GM21723 (cell line): ENCODE results near the gene ANXA8L1.
"Not testable (repeated sequence)": the region's sequence is repeated elsewhere in the genome, so short reads cannot be mapped to it uniquely, and the experiment has no call there.

Experiments used
- ATAC-seq: cut with Tn5 transposase; IDR thresholded peaks from one replicate; pipeline ENCODE4 v1.9.1; 2021; ENCODE audit warnings: mild to moderate bottlenecking, moderate library complexity; ENCODE audit not compliant: unreplicated experiment

ANXA8L1 gene

DNA sequence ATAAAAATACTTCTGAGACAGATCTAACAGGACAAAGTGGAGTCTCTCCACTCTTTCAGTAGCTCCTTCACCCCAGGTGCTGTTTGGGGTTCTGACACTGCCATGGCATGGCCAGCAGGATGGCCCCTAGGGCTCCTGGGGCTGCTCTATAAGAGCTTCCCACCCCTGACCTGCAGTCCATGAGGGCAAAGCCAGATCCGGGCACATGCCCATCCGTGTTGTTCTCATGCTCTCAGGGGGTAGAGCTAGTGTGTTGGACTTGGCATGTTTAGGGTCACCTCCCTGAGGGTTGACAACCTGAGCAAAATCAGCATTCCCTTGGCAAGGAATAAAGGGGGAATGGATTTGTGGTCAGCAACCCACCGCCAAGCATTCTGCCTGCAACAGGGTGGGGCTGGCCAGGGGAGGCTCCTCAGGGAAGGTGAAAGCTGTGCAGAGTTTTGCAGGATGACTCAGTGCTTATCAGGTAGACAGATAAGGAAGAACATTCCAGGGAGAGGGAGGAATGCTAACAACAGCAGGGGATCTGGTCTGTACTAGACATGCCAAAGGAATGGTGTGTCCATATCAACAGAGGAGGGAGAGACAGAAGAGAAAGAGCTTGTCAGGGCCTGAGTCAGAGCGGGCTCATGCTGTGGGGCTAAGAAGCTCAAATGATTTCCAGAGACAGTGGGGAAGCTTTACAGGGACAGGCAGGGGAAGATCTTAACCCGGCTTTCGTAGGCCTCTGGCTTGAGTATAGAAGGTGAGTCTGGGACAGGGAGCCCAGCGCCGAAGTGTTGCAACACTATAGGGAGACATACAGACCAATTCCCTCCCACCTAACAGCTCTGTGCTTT is 21.1 kb downstream of the ANXA8L1 start:
- not testable (repeated sequence) for ATAC-seq

DNA sequence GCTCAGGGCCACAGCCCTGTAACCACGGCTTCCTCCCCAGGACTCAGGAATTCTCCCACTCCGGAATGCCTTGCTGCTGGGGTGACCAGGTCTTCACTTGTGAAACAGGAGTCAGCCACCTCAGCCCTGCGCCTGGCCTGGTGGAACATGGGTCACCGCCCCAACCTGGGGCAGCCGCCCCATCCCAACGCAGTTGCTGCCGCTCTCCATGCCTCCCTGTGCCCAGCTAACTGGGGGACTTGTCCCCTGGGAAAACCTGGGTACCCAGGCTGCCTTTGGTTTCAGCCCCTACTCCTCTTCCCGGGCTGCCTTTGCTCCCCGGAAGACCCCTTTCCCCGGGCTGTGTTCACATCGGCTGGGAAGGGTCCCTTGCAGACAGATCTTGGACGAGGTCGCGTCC is 22.2 kb downstream of the ANXA8L1 start:
- ATAC-seq, result not testable (repeated sequence)

DNA sequence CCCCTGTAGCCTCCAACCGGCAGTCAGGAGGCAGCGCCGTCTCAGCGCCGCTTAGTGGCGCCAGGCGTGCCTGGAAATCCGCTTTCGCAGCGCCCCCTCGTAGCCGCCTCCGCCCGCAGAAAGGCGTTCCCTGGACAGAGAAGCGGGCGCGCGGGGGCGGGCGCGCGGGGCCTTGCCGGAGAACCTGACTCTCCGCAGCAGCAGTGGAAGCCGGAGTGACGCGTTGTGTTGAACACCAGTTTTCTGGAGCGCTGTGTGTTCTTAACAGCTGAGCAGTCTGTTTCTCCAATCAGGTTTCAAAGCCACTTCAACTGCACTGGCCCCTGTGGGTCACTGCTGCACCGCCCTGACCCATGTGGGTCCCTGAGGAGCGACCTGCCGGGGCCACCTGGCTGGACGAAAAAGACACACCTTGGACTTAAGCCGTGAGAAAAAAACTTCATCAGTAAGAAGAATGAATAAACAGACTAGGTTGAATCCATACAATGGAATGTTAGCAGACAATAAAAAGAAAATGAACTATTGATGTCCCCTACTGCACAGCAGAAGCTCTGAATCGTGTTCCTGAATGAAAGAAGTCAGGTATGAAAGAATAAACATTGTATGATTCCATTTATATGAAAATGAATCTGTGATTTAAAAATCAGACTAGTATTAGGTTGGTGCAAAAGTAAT is 22.8 kb downstream of the ANXA8L1 start:
- peak; percentile 56 for ATAC-seq

DNA sequence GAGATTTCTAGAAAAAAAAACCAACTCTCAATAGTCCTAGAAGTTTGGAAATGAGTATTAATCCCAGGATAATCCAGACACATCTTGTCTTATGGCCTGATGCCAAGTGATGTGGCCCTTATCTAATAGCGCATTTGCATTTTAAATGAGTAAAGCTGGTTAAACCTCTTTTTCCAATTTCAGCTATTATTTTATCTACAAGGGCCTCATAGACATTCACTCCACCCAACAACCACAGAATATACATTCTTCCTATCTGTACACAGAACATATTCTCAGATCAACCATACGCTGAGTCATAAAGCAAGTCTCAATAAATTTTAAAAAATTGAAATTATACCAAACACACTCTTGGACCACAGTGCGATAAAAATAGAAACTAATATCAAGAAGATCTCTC is 34.0 kb downstream of the ANXA8L1 start:
- not testable (repeated sequence) for ATAC-seq

DNA sequence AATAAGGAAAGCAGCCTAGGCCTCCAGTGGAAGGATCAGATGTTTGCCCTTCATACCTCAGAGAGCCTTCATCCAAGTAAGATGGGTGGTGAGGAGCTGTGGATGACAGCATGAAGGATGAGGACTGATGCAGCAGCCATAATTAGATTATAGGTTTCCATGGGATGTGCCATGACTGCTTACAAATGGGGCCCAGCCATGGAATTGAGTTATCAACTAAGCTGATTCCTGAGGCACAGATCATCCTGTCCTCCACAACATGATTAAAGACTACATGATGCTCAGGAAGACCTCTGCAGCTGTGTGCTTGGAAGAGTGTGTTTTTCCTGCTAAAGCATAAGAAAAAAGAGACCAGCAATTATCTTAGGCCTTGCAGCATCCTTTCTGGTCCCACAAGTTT is 35.5 kb downstream of the ANXA8L1 start:
- not testable (repeated sequence) for ATAC-seq

DNA sequence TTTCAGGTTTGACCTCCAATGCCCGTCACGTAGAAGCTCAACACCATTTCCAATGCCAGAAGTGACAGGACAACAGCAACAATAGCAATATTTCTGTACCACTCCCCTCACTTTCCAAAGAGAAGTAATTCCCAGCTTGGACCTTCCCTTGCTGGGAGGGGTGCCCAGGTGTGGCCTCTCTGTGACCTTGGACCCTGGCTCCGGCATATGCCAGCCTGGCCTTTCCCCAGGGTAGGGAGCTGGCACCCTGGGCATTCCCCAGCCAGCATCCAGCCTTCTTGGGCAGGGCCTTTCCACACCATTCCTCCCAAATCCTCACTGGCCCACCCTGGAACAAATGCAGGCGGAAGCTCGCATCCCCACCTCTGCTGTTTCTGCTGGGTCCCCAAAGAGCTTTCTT is 37.1 kb downstream of the ANXA8L1 start:
- not testable (repeated sequence) for ATAC-seq

DNA sequence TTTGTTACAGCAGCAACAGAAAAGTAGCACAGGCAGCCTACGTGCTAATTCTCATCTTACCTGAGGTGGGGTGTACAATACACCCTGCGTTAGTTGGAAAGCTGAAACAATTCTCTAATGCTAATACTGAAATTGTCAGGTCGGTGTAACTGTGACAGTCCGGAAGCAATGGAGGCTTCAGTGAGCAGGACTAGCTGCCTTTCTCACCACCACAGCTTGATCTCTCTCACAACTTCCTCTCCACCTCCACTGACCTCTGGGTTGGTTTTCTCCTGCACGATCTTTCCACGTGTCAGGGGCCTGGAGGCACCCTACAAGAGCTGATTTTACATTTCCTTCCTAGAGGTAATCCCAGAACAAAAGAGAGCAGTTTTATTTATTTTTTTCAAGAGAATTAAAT is 39.7 kb downstream of the ANXA8L1 start:
- ATAC-seq, result not testable (repeated sequence)

DNA sequence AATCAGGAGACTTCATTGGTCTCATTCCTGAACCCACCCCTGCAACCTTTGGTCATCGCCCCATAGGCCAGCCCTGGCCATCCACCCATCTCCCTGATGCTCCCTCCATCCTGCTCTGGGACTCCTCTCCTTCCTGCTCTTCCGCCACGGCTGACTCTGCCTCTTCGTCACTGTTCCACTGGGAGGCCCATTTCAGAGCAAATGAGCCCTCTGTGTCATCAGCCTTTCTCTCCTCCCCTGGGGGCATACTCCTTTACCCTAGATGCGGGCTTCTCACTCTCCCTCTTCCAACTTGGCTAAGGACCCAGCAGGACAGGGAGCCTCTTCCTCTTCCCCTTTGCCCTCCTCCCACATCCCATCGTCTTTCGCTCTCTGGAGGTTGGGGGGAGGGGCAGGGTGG is 42.7 kb downstream of the ANXA8L1 start:
- ATAC-seq, result not testable (repeated sequence)

DNA sequence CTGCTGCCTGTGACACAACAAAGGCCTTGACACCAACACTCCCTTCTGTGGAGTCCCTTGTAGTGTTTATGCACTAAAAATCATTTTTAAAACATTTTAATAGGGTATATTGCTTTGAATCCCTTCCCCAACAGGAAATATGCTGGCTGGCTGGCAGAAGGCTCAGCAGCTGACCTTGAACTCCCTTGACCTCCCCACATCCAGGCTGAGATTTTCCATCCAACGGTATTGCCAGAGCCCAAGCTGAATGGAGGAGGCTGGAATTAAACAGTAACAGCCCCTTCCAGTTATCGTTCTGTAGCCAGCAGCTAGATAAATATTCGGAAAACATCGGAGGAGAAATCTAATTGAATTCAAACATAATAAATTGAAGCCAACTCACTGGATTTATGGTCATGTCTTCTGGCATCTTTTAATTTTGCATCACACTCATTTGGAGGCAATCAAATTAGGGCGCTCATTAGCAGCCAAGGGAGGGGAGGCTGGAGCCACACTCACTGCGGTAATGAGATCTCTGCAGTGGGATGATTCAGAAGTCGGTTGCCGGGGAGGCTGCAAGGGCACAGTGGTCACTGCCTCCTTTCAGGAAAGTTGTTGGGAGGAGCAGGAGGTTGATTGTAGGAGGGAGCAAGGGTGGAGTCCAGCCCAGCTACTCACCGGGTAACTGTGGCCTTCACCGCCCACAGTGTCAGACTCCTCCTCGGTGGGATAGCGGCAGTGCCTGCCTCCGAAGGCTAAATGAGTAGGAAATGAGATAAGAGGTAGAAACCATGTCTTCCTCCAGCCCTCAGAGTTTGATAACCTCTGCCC is 44.2 kb downstream of the ANXA8L1 start:
- not testable (repeated sequence) for ATAC-seq

DNA sequence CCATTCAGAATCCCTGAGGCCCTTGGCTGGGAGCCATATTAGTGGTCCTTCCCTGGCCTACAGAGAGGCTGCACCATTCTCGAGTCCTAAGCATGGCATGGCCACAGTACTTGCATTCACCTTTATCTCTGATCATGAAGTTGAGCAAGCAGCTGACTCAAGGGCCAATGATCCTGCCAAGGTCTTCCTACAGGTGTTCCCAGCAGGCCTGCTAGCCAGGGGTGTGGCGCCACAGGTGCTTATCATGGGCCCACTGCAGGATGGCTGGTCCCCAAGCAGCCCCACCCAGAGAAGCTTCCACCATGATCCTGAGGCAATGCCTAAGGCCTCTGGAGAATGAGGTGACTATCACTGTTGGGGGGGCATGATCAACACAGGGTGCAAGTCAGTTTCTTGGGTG is 48.0 kb downstream of the ANXA8L1 start:
- not testable (repeated sequence) for ATAC-seq

DNA sequence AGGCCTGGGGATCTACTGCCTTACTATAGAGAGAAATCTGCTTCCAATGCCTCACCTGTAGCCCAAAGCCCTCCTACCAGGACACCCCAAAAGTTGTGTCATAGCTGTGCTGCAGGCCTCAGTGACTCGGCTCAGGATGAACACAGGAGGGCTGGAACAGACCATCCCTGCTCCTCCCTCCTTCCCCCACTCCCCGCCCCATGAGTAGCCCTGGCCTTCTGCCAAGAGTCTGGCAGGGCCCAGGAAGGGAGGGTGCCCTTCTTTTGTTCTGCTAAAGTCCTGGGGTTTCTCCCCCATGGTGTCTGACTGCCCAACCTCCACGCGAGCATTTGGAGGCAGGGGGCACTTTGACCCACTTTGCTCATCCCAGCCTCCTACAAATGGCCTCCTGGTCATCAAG is 65.4 kb downstream of the ANXA8L1 start:
- ATAC-seq, result not testable (repeated sequence)
